Parathyroid adenoma (tissue), 2 donors: ENCODE data around the gene SORCS2.

Source experiments
- H2AFZ ChIP-seq: fragments of 300-600 bp; sonication (generic); one replicate; pipeline ENCODE4 v1.7.0; 2017; ENCODE audit warnings: antibody characterized with exemption, mild to moderate bottlenecking
- H3K27ac ChIP-seq: fragments of 300-600 bp; sonication (generic); one replicate; pipeline ENCODE4 v1.7.0; 2017
- H3K27me3 ChIP-seq: fragments of 300-600 bp; sonication (generic); one replicate; pipeline ENCODE4 v1.7.0; 2017; ENCODE audit warnings: low read length; ENCODE audit not compliant: control insufficient read depth, insufficient read depth
- H3K36me3 ChIP-seq: fragments of 300-600 bp; sonication (generic); one replicate; pipeline ENCODE4 v1.7.0; 2017; ENCODE audit warnings: low read length; ENCODE audit not compliant: control insufficient read depth, insufficient read depth
- H3K4me1 ChIP-seq: fragments of 300-600 bp; sonication (generic); one replicate; pipeline ENCODE4 v1.7.0; 2017; ENCODE audit warnings: control low read depth
- H3K4me2 ChIP-seq: fragments of 300-600 bp; sonication (generic); one replicate; pipeline ENCODE4 v1.7.0; 2017; ENCODE audit warnings: low read length
- H3K4me3 ChIP-seq: fragments of 300-600 bp; sonication (generic); one replicate; pipeline ENCODE4 v1.7.0; 2017; ENCODE audit warnings: low read depth, low read length
- H3K79me2 ChIP-seq: fragments of 300-600 bp; sonication (generic); one replicate; pipeline ENCODE4 v1.7.0; 2017; ENCODE audit warnings: control low read depth
- H3K9ac ChIP-seq: fragments of 300-600 bp; sonication (generic); one replicate; pipeline ENCODE4 v1.7.0; 2017; ENCODE audit warnings: mild to moderate bottlenecking
- H3K9me3 ChIP-seq: fragments of 300-600 bp; sonication (generic); one replicate; pipeline ENCODE4 v1.7.0; 2017; ENCODE audit warnings: low read length; ENCODE audit not compliant: control insufficient read depth
- TF ChIP-seq, protein P1 (sequence below): fragments of 300-600 bp; sonication (generic); IDR thresholded peaks from one replicate; pipeline ENCODE4 v1.7.0; 2017; ENCODE audit warnings: antibody characterized with exemption, mild to moderate bottlenecking
- donor health status: primary hyperparathyroidism.

The SORCS2 gene

DNA sequence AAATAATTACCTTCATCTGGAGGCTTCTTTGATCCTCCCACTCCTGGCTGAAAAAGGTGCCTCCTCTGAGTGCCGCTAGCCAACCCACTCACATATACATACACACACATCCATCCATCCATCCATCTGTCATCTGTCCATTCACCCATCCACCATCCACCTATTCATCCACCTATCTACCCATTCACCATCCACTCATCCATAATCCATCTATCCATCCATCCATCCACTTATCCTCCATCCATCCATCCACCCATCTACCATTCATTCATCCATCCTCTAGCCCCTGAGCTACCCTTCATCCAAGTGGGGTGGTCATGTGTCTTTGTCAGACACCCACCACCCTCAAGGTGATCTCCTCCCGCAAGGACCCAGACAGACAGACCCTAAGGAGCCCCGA lies 423.9 kb downstream of the SORCS2 start:
- Histone ChIP-seq H3K79me2 (no peaks in the 10 kb centered on the region), H3K36me3 (no peaks in the 10 kb centered on the region), H3K27me3 (no peaks in the 10 kb centered on the region), H3K4me3 (no peak overlapping the region), H3K9me3 (no peaks in the 10 kb centered on the region), H3K4me1 (no peaks in the 10 kb centered on the region), H3K9ac (no peak overlapping the region), H3K27ac (no peak overlapping the region), H3K4me2 (no peak overlapping the region), H2AFZ (no peak overlapping the region)
- TF ChIP-seq, protein P1, sequence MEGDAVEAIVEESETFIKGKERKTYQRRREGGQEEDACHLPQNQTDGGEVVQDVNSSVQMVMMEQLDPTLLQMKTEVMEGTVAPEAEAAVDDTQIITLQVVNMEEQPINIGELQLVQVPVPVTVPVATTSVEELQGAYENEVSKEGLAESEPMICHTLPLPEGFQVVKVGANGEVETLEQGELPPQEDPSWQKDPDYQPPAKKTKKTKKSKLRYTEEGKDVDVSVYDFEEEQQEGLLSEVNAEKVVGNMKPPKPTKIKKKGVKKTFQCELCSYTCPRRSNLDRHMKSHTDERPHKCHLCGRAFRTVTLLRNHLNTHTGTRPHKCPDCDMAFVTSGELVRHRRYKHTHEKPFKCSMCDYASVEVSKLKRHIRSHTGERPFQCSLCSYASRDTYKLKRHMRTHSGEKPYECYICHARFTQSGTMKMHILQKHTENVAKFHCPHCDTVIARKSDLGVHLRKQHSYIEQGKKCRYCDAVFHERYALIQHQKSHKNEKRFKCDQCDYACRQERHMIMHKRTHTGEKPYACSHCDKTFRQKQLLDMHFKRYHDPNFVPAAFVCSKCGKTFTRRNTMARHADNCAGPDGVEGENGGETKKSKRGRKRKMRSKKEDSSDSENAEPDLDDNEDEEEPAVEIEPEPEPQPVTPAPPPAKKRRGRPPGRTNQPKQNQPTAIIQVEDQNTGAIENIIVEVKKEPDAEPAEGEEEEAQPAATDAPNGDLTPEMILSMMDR: no peak

DNA sequence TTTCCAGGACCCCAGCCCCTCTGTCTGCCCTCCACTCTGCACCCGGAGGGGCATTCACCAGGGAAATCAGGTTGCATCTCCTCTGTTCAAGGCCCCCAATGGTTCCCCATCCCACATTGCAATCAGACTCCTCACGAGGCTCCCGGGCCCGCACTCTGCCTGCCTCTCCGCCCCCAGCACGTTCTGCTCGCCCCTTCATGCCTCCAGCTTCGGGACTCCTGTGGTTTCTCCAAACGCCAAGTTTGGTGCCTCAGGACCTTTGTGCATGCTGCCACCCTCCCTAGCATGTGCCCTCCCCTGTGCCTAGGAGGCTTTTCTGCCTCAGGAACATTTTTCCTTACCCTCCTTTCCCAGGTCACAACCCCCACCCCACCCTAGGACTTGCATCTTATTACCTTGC lies 426.0 kb downstream of the SORCS2 start:
- no peaks in the 10 kb centered on the region for H3K4me1 ChIP-seq
- no peaks in the 10 kb centered on the region for H3K9me3 ChIP-seq
- H3K4me2 ChIP-seq: no peak overlapping the region
- H2AFZ ChIP-seq: no peak overlapping the region
- H3K36me3 ChIP-seq: no peaks in the 10 kb centered on the region
- no peak overlapping the region for H3K4me3 ChIP-seq
- H3K27ac ChIP-seq: no peak overlapping the region
- H3K27me3 ChIP-seq: no peaks in the 10 kb centered on the region
- no peaks in the 10 kb centered on the region for H3K79me2 ChIP-seq
- TF ChIP-seq, protein P1: no peak
- H3K9ac ChIP-seq: no peak overlapping the region

DNA sequence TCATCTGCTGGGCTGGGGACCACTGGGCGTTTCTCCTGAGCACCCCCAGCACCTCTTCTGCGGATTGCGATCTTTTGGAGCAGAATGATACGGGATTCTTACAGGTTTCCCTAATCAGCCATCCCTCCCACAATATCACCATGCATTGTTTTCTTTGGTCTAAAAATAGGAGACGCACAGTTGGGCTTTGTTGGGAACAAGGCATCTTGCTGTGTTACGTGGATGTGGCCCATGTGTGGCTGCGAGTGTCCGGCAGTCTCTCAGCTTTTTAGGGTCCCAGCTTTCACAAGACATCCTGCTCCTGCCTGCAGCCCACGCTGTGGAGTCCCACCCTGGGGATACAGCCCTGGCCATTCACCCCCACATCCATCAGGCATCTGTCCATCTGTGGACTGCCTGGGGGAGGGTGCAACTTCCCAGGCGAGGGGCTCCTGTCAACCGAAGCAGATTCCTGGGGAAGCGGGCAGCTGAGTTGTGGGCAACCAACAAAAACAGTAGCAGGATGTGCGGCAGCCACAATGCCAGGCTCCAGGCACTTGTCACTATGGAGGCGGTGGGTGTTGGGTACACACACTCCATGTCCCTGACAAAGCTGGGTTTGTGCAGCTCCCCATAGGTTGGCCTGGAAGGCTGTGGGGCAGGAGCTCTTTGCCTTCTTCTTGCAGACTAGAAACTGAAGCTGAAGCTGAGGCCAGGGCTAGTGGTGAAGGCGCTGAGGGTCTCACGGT lies 427.9 kb downstream of the SORCS2 start:
- Histone ChIP-seq H3K27me3 (no peaks in the 10 kb centered on the region), H3K9me3 (no peaks in the 10 kb centered on the region), H3K4me3 (no peak overlapping the region), H3K36me3 (no peaks in the 10 kb centered on the region), H3K9ac (no peak overlapping the region), H3K4me1 (no peaks in the 10 kb centered on the region), H2AFZ (no peak overlapping the region), H3K79me2 (no peaks in the 10 kb centered on the region), H3K27ac (no peak overlapping the region), H3K4me2 (no peak overlapping the region)
- TF ChIP-seq, protein P1: no peak

DNA sequence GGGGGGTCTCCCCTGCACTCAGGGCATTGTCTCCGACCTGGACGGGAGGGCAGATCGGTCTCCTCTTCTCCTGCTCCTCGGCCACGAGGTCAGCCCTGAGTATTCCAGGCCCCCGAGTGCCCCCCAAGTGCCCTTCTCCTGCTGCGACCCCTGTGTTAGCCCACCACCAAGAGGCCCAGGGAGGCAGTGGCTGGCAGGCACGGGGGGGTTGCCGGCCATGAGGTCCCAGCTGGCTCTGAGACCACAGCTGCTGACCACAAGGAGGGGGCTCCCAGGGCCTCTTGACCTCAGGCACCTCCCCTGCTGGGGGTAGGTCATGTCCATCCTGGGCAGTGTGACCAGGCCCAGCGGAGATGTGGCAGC lies 428.5 kb downstream of the SORCS2 start:
- Histone ChIP-seq H3K27ac (no peak overlapping the region), H3K36me3 (no peaks in the 10 kb centered on the region), H3K9ac (no peak overlapping the region), H3K27me3 (no peaks in the 10 kb centered on the region), H3K4me2 (no peak overlapping the region), H3K79me2 (no peaks in the 10 kb centered on the region), H3K4me3 (no peak overlapping the region), H2AFZ (no peak overlapping the region), H3K9me3 (no peaks in the 10 kb centered on the region), H3K4me1 (no peaks in the 10 kb centered on the region)
- TF ChIP-seq, protein P1: no peak
